Measurements from ENCODE around the gene YY1. TPM values are rescaled to one million over a fixed set of nuclear protein-coding genes. Genes with fewer than 3 reads are reported as not detected.
A peak's percentile ranks its signal among the peaks of the same experiment; 100 is the strongest.

The YY1 gene
- total and polyA plus RNA-seq, 2 donors (not counting 1 experiment from before 2014, with no cell fraction given): 40.8 to 41.9 TPM

DNA sequence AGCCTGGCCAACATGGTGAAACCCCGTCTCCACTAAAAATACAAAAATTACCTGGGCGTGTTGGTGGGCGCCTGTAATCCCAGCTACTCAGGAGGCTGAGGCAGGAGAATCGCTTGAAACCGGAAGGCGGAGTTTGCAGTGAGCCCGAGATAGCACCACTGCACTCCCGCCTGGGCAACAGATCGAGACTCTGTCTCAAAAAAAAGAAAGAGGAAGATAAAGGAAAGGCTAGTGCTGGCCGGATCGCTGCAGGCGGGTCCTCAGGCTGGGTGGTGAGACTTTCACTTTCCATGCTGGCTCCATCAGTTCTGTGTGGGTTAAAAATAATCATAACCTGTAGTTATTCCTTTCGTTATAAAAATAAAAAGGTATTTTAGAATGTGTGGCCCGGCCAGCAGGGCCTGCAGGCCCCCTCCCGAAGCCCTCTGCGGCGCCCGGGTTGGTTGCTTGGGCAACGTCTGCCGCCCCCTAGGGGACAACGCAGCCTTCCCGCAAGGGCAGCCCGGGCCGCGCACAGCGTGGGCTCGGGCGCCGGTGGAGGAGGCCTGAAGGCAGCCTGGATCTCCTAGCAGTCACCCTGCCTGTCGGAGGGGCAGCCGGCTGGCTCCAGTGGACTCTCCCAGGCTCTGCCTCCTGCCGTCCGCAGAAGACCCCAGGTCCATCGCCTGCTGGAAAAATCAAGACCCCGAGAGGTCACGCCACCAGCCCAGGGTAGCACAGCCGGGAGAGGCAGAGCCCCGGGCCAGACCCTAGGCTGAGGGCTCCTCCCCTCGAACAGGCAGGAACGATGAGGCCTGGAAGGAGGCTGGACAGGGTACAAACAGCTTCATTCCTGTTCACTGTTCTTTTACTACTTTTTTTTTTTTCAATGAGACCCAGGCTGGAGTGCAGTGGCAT, 79.2 kb downstream of the YY1 start:
- peak; percentile 46 for DNase-seq (ENCODE audit: low read depth in 2 of 2)
- H3K9ac ChIP-seq (ENCODE audit: insufficient read depth, low read length): no peak overlapping the region

DNA sequence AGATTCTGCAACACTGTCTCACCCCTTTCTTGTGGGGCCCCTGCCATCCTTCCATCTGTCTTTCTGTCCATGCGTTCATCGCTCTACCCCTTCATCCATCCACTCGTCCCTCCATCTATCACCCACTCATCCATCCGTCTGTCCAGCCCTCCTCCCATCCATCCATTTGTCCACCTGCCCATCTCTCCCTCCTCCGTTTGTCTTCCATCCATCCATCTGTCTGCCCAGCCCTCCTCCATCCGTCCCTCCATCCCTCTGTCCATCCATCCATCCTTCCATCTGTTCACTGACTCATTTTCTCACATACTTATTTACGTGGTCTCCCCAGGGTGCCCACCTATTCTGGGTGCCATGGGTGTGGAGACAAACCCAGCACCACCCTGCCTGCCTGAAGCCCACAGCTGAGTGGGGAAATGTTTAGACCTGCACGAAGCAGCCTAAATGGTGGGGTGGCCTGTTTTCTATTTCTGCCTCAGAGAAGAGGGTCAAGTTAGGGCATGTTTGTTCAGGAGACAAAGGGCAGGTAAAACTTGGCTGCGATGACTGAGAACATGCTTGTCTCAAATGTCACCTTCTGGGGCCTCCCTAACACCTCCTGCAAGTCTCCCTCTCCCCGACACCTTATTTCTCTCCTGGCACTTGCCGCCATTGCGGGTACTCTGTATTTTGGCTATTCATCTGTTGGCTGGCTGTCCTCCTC, 81.4 kb downstream of the YY1 start:
- Histone ChIP-seq H2AFZ (ENCODE audit: low read length) (no peak overlapping the region), H3K79me2 (ENCODE audit: control insufficient read depth, insufficient read depth, low read length) (no peaks in the 10 kb centered on the region), H3K4me1 (ENCODE audit: control insufficient read depth, extremely low read depth, insufficient read depth, low read length) (no peaks in the 10 kb centered on the region), H3K4me2 (ENCODE audit: extremely low read depth, insufficient read depth, low read length) (no peak overlapping the region), H3K27ac (ENCODE audit: insufficient read depth, low read length) (no peak overlapping the region), H3K9ac (ENCODE audit: insufficient read depth, low read length) (no peak overlapping the region), H3K36me3 (ENCODE audit: control insufficient read depth, insufficient read depth, low read length) (no peaks in the 10 kb centered on the region), H3K4me3 (replicated peaks in 1 of 4; ENCODE audit: control extremely low read depth in 1 of 4, insufficient read depth in 1 of 4, low read depth in 3 of 4, low read length in 4 of 4) (no peak overlapping the region), H3K9me3 (ENCODE audit: control insufficient read depth, insufficient read depth, low read depth, low read length) (no peaks in the 10 kb centered on the region), H4K20me1 (ENCODE audit: control insufficient read depth, extremely low read depth, insufficient read depth, low read length) (no peaks in the 10 kb centered on the region), H3K27me3 (ENCODE audit: control insufficient read depth, insufficient read depth, low read length) (no peaks in the 10 kb centered on the region)
- TF ChIP-seq CTCF (conservative IDR thresholded peaks at IDR 0.05 in 1 of 2, IDR thresholded peaks at IDR 0.05 in 1 of 2; ENCODE audit: low read depth in 1 of 2, low read length in 2 of 2) (no peak), EZH2 (IDR thresholded peaks at IDR 0.05; ENCODE audit: low read length, missing control alignments) (no peak)
- no peak for DNase-seq (ENCODE audit: low read depth in 2 of 2)

More for the DNA sequence above, 79.2 kb downstream of the YY1 start:
- H3K79me2 ChIP-seq (ENCODE audit: control insufficient read depth, insufficient read depth, low read length): no peaks in the 10 kb centered on the region
- TF ChIP-seq EZH2 (IDR thresholded peaks at IDR 0.05; ENCODE audit: low read length, missing control alignments) (no peak), CTCF (conservative IDR thresholded peaks at IDR 0.05 in 1 of 2, IDR thresholded peaks at IDR 0.05 in 1 of 2; ENCODE audit: low read depth in 1 of 2, low read length in 2 of 2) (peak; percentile 56 to 78)
- H2AFZ ChIP-seq (ENCODE audit: low read length): peak overlapping the region; percentile 53
- H3K4me3 ChIP-seq (replicated peaks in 1 of 4; ENCODE audit: control extremely low read depth in 1 of 4, insufficient read depth in 1 of 4, low read depth in 3 of 4, low read length in 4 of 4): peak overlapping the region in 1 of 4 experiments; percentile 28
- no peaks in the 10 kb centered on the region for H3K27me3 ChIP-seq (ENCODE audit: control insufficient read depth, insufficient read depth, low read length)
- no peaks in the 10 kb centered on the region for H3K9me3 ChIP-seq (ENCODE audit: control insufficient read depth, insufficient read depth, low read depth, low read length)
- no peaks in the 10 kb centered on the region for H3K36me3 ChIP-seq (ENCODE audit: control insufficient read depth, insufficient read depth, low read length)
- H4K20me1 ChIP-seq (ENCODE audit: control insufficient read depth, extremely low read depth, insufficient read depth, low read length): no peaks in the 10 kb centered on the region
- no peaks in the 10 kb centered on the region for H3K4me1 ChIP-seq (ENCODE audit: control insufficient read depth, extremely low read depth, insufficient read depth, low read length)
- no peak overlapping the region for H3K27ac ChIP-seq (ENCODE audit: insufficient read depth, low read length)
- H3K4me2 ChIP-seq (ENCODE audit: extremely low read depth, insufficient read depth, low read length): no peak overlapping the region

DNA sequence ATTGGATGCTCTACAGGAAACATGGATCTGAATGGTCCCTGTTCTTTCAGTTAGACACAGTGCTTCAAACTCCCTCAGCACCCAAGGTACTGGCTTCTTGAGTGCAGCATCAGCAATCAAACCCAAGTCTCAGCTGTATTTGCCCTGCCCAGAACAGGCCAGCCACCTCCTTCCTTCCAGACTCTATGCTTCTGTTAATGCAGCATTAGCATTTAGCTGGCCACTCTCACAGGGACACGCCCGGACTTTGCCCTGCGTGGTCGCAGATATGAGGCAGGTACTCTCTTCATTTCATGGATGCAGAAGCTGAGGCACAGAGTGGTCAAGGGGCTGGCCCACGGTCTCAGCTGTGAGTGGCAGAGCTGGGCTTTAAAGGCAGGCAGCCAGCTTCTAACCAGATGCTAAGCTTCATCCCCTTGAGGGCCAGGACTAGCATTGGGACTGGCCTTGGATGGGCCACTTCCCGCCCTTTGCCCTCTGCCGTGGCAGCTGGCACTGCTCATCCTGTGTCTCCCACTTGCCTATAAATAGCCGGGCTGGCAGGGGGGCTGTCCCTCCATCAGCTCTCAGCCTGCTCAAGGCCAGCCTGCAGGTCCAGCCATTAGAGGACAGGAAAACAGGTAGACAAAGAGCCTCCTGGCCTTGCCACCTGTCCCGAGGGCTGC, 82.7 kb downstream of the YY1 start:
- no peak overlapping the region for H3K27ac ChIP-seq (ENCODE audit: insufficient read depth, low read length)
- DNase-seq (ENCODE audit: low read depth in 2 of 2): no peak
- H3K9me3 ChIP-seq (ENCODE audit: control insufficient read depth, insufficient read depth, low read depth, low read length): no peaks in the 10 kb centered on the region

More for the DNA sequence above, 82.7 kb downstream of the YY1 start:
- Histone ChIP-seq H3K4me3 (replicated peaks in 1 of 4; ENCODE audit: control extremely low read depth in 1 of 4, insufficient read depth in 1 of 4, low read depth in 3 of 4, low read length in 4 of 4) (no peak overlapping the region), H3K27me3 (ENCODE audit: control insufficient read depth, insufficient read depth, low read length) (no peaks in the 10 kb centered on the region), H4K20me1 (ENCODE audit: control insufficient read depth, extremely low read depth, insufficient read depth, low read length) (no peaks in the 10 kb centered on the region), H3K4me2 (ENCODE audit: extremely low read depth, insufficient read depth, low read length) (no peak overlapping the region), H3K36me3 (ENCODE audit: control insufficient read depth, insufficient read depth, low read length) (no peaks in the 10 kb centered on the region), H2AFZ (ENCODE audit: low read length) (no peak overlapping the region), H3K4me1 (ENCODE audit: control insufficient read depth, extremely low read depth, insufficient read depth, low read length) (no peaks in the 10 kb centered on the region), H3K79me2 (ENCODE audit: control insufficient read depth, insufficient read depth, low read length) (no peaks in the 10 kb centered on the region), H3K9ac (ENCODE audit: insufficient read depth, low read length) (no peak overlapping the region)
- TF ChIP-seq EZH2 (IDR thresholded peaks at IDR 0.05; ENCODE audit: low read length, missing control alignments) (no peak), CTCF (conservative IDR thresholded peaks at IDR 0.05 in 1 of 2, IDR thresholded peaks at IDR 0.05 in 1 of 2; ENCODE audit: low read depth in 1 of 2, low read length in 2 of 2) (no peak)
